Thoracic aorta (tissue), 2 donors: ENCODE data around the gene GPR156. TPM values are rescaled to one million over a fixed set of nuclear protein-coding genes. Genes with fewer than 3 reads are reported as not detected.

ENCODE experiments used
- ATAC-seq: fragments of 150-250 bp; one replicate; pipeline ENCODE4 v1.8.0; 2017; ENCODE audit warnings: low read depth; ENCODE audit not compliant: insufficient number of reproducible peaks, low FRiP score
- DNase-seq: peaks from one replicate; pipeline ENCODE4 v3.0.0-alpha.2; 2020; ENCODE audit warnings: low spot score
- H3K27ac ChIP-seq, 2 donors: fragments of 200-600 bp; sonication (generic); 1 replicate in 1 of 2; 2 replicates in 1 of 2; pipeline ENCODE4 v1.5.1; 2016; ENCODE audit warnings: mild to moderate bottlenecking in 2 of 2, moderate library complexity in 2 of 2
- H3K27me3 ChIP-seq: fragments of 200-600 bp; sonication (generic); replicated peaks from 2 replicates; pipeline ENCODE4 v1.6.0; 2016; ENCODE audit warnings: mild to moderate bottlenecking; ENCODE audit not compliant: insufficient read depth
- H3K36me3 ChIP-seq: fragments of 200-600 bp; sonication (generic); one replicate; pipeline ENCODE4 v1.5.1; 2016
- H3K4me1 ChIP-seq, 2 donors: fragments of 200-600 bp; sonication (generic); 1 replicate in 1 of 2; 2 replicates in 1 of 2; pipeline versions ENCODE4 v1.5.1 to v1.6.0; 2016; ENCODE audit warnings: low read depth in 2 of 2, mild to moderate bottlenecking in 1 of 2; ENCODE audit not compliant: control insufficient read depth in 1 of 2
- H3K4me3 ChIP-seq: fragments of 200-600 bp; sonication (generic); 2 replicates; pipeline ENCODE4 v1.5.1; 2016; ENCODE audit warnings: mild to moderate bottlenecking
- H3K9me3 ChIP-seq: fragments of 200-600 bp; sonication (generic); 2 replicates; pipeline ENCODE4 v1.5.1; 2016
- CTCF ChIP-seq: fragments of 200-600 bp; sonication (generic); IDR thresholded peaks from one replicate; pipeline ENCODE4 v1.5.1; 2019; ENCODE audit warnings: antibody characterized with exemption
- total RNA-seq, 2 donors: library from RNA; depleted of rRNA; stranded (reverse); fragments of >200 nt; gene quantifications; one replicate each; pipeline versions ENCODE4 v1.1.0 to v1.2.3, GENCODE V29; 2016

GPR156 gene
- total RNA-seq, 2 donors from 2014 or later: 0.27 to 0.35 TPM

DNA sequence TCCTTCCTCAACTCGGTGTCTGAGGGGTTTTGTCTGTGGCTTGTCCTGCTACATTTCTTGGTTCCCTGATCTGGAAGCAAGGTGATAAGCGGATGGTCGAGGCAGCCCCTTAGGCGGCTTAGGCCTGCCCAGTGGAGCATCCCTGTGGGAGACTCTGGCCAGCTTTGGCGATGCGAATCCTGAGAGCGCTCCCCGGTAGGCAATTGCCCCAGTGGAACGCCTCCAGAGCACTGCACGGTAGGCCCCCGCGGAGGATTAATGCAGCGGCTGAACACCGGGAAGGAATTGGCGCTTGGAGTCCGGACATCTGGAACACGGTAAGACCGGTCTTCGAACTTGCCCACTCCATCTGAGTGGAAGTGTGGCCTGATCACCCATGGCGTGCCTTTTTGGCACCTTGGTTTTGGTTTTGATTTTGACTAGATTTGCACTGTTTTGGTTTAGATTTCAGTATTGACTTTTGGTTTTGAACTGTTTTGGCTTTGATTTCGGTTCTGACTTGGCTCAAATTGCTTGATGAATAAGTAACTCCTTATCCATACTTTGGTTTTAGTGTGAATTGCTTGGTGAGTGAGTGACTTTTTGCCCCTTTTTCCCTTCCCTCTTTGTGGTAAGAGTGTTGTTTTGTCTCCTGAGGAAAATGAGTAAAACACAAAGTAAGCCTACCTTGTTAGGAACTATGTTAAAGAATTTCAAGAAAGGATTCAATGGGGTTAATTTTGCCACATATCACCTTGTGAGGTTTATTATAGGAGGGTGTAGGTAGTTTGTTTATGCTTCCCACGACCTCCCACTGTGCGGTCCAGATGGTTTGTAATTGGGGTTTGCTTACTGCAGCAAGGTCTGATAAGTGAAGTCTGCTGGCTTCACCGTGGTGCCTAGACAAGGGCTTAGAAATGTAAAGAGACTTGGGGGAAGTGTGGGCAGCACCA lies 27.1 kb upstream of the GPR156 start:
- Histone ChIP-seq H3K4me3 (no peak overlapping the region), H3K4me1 (no peaks in the 10 kb centered on the region), H3K9me3 (peaks cover 3% of the 10 kb centered on the region), H3K27me3 (no peaks in the 10 kb centered on the region), H3K27ac (no peak overlapping the region), H3K36me3 (no peaks in the 10 kb centered on the region)
- no peak for DNase-seq
- TF ChIP-seq CTCF: no peak
- no peak for ATAC-seq

DNA sequence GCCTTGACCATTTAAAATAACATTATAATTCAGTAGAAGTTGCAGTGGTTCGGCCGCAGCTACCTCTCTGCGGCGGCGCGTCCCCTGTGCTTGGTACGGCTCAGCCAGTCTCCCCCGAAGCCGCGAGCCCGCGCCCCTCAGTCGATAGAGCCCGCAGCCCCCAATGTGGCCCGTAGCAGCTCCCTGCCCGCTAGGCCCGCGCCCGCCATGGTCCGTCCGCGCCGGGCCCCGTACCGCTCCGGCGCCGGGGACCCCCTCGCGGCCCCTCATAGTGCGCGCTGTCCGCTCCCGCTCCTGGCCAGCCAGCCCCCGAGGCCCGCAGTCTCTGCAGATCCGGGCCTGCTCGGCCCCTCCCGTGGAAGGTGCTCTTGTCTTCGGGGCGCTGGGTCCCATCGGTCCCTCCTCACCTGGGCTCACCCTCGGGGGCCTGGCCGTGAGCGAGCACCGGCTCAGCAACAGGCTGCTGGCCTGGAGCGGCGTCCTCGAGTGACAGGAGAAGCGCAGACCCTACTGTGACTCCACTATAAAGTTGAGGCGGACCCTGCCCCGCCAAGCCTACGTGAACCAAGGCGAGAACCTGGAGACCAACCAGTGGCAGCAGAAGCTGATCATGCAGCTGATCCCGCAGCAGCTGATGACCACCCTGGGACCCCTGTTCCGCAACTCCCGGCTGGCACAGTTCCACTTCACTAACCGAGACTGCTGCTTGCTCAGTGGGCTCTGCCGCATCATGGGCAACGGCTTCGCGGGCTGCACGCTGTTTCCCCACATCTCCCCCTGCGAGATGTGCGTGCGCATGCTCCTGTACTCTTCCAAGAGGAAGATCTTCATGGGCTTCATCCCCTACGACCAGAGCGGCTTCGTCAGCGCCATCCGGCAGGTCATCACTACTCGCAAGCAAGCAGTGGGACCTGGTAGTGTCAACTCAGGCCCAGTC lies 21.8 kb upstream of the GPR156 start:
- ATAC-seq: no peak
- no peaks in the 10 kb centered on the region for H3K4me1 ChIP-seq
- no peak for TF ChIP-seq CTCF
- H3K27ac ChIP-seq: no peak overlapping the region
- H3K27me3 ChIP-seq: no peaks in the 10 kb centered on the region
- no peaks in the 10 kb centered on the region for H3K9me3 ChIP-seq
- H3K4me3 ChIP-seq: no peak overlapping the region
- no peak for DNase-seq
- H3K36me3 ChIP-seq: no peaks in the 10 kb centered on the region

DNA sequence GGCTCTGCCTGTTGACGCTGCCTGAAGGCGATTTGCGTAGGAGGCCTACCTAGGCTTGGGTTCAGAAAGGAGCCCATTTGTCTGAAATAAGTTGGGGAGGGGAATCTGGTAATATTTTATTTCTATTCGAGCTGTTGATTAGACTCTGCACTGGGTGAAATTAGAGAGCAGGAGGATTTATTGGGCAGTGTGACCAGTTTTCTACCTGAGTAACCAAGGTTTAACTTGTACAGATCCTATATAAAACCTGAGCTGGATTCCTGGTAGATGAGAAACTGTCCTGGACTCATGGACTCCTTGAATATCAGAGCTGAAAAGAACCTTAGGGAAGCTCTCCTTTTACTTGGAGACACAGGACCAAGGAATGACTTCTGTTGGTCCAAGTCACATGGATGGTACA lies 19.6 kb upstream of the GPR156 start:
- no peak for ATAC-seq
- Histone ChIP-seq H3K27ac (no peak overlapping the region), H3K4me3 (no peak overlapping the region), H3K9me3 (no peaks in the 10 kb centered on the region), H3K36me3 (no peaks in the 10 kb centered on the region), H3K27me3 (no peaks in the 10 kb centered on the region), H3K4me1 (no peaks in the 10 kb centered on the region)
- TF ChIP-seq CTCF: no peak
- no peak for DNase-seq

GRCh38 chr3:120302361-120302760 lies 17.3 kb upstream of the GPR156 start:
- ATAC-seq (no peak), DNase-seq (no peak)
- H3K27ac ChIP-seq: no peak overlapping the region

More at GRCh38 chr3:120302361-120302760, 17.3 kb upstream of the GPR156 start:
- TF ChIP-seq CTCF: no peak
- H3K36me3 ChIP-seq: no peaks in the 10 kb centered on the region
- no peaks in the 10 kb centered on the region for H3K9me3 ChIP-seq
- H3K4me3 ChIP-seq: no peak overlapping the region
- H3K4me1 ChIP-seq: no peaks in the 10 kb centered on the region
- no peaks in the 10 kb centered on the region for H3K27me3 ChIP-seq
